Osteoblast (primary cell): Measurements from ENCODE around the gene GSDME. TPM values are rescaled to one million over a fixed set of nuclear protein-coding genes. Genes with fewer than 3 reads are reported as not detected.
A peak's percentile ranks its signal among the peaks of the same experiment; 100 is the strongest.

Experiments used
- DNase-seq: peaks from one replicate; pipeline ENCODE4 v3.0.0; 2011; ENCODE audit warnings: low spot score, mixed read lengths; ENCODE audit not compliant: insufficient read length; ENCODE audit errors: missing footprints
- H2AFZ ChIP-seq: 2 replicates; pipeline ENCODE4 v1.6.0; 2011; ENCODE audit warnings: mild to moderate bottlenecking, low read length
- H3K27ac ChIP-seq: 2 replicates; pipeline ENCODE4 v1.5.1; 2011; ENCODE audit warnings: mild to moderate bottlenecking, low read depth, low read length, moderate library complexity
- H3K27me3 ChIP-seq: 2 replicates; pipeline ENCODE4 v1.6.0; 2012; ENCODE audit warnings: mild to moderate bottlenecking, control low read depth, inconsistent platforms, low read length, moderate library complexity; ENCODE audit not compliant: insufficient read depth
- H3K36me3 ChIP-seq: 2 replicates; pipeline ENCODE4 v1.5.1; 2011; ENCODE audit warnings: mild to moderate bottlenecking, low read length, control low read depth, moderate library complexity; ENCODE audit not compliant: insufficient read depth
- H3K4me1 ChIP-seq: 2 replicates; pipeline ENCODE4 v1.5.1; 2011; ENCODE audit warnings: mild to moderate bottlenecking, low read length, control low read depth, moderate library complexity; ENCODE audit not compliant: insufficient read depth
- H3K4me2 ChIP-seq: 2 replicates; pipeline ENCODE4 v1.6.0; 2011; ENCODE audit warnings: mild to moderate bottlenecking, low read length; ENCODE audit not compliant: insufficient read depth
- H3K4me3 ChIP-seq: fragments of 200-600 bp; sonication (generic); 3 replicates; pipeline ENCODE4 v1.5.1; 2012; ENCODE audit warnings: mild to moderate bottlenecking, low read length, inconsistent platforms; ENCODE audit not compliant: insufficient read depth
- H3K79me2 ChIP-seq: 2 replicates; pipeline ENCODE4 v1.6.0; 2012; ENCODE audit warnings: mild to moderate bottlenecking, low read length, control low read depth, inconsistent platforms; ENCODE audit not compliant: insufficient read depth
- H3K9me3 ChIP-seq: 2 replicates; pipeline ENCODE4 v1.5.1; 2011; ENCODE audit warnings: low read depth, low read length, control low read depth
- H4K20me1 ChIP-seq: 2 replicates; pipeline ENCODE4 v1.6.0; 2012; ENCODE audit warnings: mild to moderate bottlenecking, low read length, control low read depth; ENCODE audit not compliant: insufficient read depth
- CTCF ChIP-seq: IDR thresholded peaks from 2 replicates; pipeline ENCODE4 v1.5.1; 2011; ENCODE audit warnings: mild to moderate bottlenecking, low read depth, low read length, moderate library complexity; ENCODE audit errors: extremely low read depth
- total RNA-seq: library from RNA; depleted of rRNA; stranded (reverse); fragments of >200 nt; gene quantifications from 2 replicates; pipeline ENCODE4 v1.2.3, GENCODE V29; 2012

Gene GSDME
- total RNA-seq, 1 donor = 42.3 TPM

- Histone ChIP-seq H3K4me2 (no peak overlapping the region), H3K27me3 (no peaks in the 10 kb centered on the region), H3K9me3 (no peaks in the 10 kb centered on the region), H3K27ac (no peak overlapping the region), H3K4me3 (no peak overlapping the region), H4K20me1 (peaks cover 8% of the 10 kb centered on the region), H3K36me3 (no peaks in the 10 kb centered on the region), H3K79me2 (no peaks in the 10 kb centered on the region), H3K4me1 (peaks cover 7% of the 10 kb centered on the region), H2AFZ (no peak overlapping the region)
- TF ChIP-seq CTCF = peak; percentile 59
- peak; percentile 92 for DNase-seq
Observed at GRCh38 chr7:24715661-24716479, 41.4 kb downstream of the GSDME start.

- Histone ChIP-seq H3K79me2 (no peaks in the 10 kb centered on the region), H3K27me3 (no peaks in the 10 kb centered on the region), H2AFZ (no peak overlapping the region), H3K27ac (no peak overlapping the region), H3K4me2 (no peak overlapping the region), H3K4me1 (peaks cover 7% of the 10 kb centered on the region), H3K9me3 (no peaks in the 10 kb centered on the region), H4K20me1 (peaks cover 8% of the 10 kb centered on the region), H3K4me3 (no peak overlapping the region), H3K36me3 (peaks cover 2% of the 10 kb centered on the region)
- TF ChIP-seq CTCF = no peak
- no peak for DNase-seq
Observed at GRCh38 chr7:24715171-24715570, 42.1 kb downstream of the GSDME start.

GRCh38 chr7:24714676-24715010 lies 42.6 kb downstream of the GSDME start:
- H3K4me1 ChIP-seq = peaks cover 7% of the 10 kb centered on the region
- no peak overlapping the region for H3K4me2 ChIP-seq
- no peaks in the 10 kb centered on the region for H3K27me3 ChIP-seq
- H2AFZ ChIP-seq = no peak overlapping the region
- no peak overlapping the region for H3K27ac ChIP-seq
- H3K4me3 ChIP-seq = no peak overlapping the region
- no peaks in the 10 kb centered on the region for H3K9me3 ChIP-seq
- no peaks in the 10 kb centered on the region for H3K79me2 ChIP-seq
- peaks cover 4% of the 10 kb centered on the region for H3K36me3 ChIP-seq
- H4K20me1 ChIP-seq = peaks cover 8% of the 10 kb centered on the region
- no peak for DNase-seq
- no peak for TF ChIP-seq CTCF

GRCh38 chr7:24713850-24714675 lies 43.2 kb downstream of the GSDME start:
- no peaks in the 10 kb centered on the region for H3K27me3 ChIP-seq
- no peak overlapping the region for H2AFZ ChIP-seq
- DNase-seq = no peak
- H3K4me3 ChIP-seq = no peak overlapping the region
- peaks cover 8% of the 10 kb centered on the region for H4K20me1 ChIP-seq
- peaks cover 4% of the 10 kb centered on the region for H3K36me3 ChIP-seq
- H3K4me2 ChIP-seq = no peak overlapping the region
- H3K79me2 ChIP-seq = no peaks in the 10 kb centered on the region
- TF ChIP-seq CTCF = no peak
- no peaks in the 10 kb centered on the region for H3K9me3 ChIP-seq
- peaks cover 7% of the 10 kb centered on the region for H3K4me1 ChIP-seq
- H3K27ac ChIP-seq = no peak overlapping the region
